GM23338 (cell line): ENCODE measurements around the gene STK24. TPM values are rescaled to one million over a fixed set of nuclear protein-coding genes. Genes with fewer than 3 reads are reported as not detected.

ENCODE experiments used
- ATAC-seq: fragments of 200-7000 bp; cut with Tn5 transposase; 3 replicates; pipeline ENCODE4 v1.9.1; 2020
- DNase-seq: peaks from one replicate; pipeline ENCODE4 v3.0.0-alpha.2; 2015; ENCODE audit warnings: low spot score
- H2AFZ ChIP-seq: fragments of 200-600 bp; sonication (generic); 2 replicates; pipeline ENCODE4 v1.8.0; 2016; ENCODE audit warnings: antibody characterized with exemption, mild to moderate bottlenecking, moderate library complexity
- H3F3A ChIP-seq: fragments of 200-600 bp; sonication (generic); replicated peaks from 2 replicates; pipeline ENCODE4 v1.8.0; 2017; ENCODE audit warnings: antibody characterized with exemption, mixed run types, low read depth
- H3K27ac ChIP-seq: fragments of 200-600 bp; sonication (generic); 2 replicates; pipeline ENCODE4 v1.6.1; 2016; ENCODE audit warnings: low read depth
- H3K27me3 ChIP-seq: fragments of 200-600 bp; sonication (generic); 2 replicates; pipeline ENCODE4 v1.8.0; 2016; ENCODE audit warnings: mild to moderate bottlenecking, mixed run types, moderate library complexity; ENCODE audit not compliant: insufficient read depth
- H3K36me3 ChIP-seq: fragments of 200-600 bp; sonication (generic); 2 replicates; pipeline ENCODE4 v1.8.0; 2016; ENCODE audit warnings: mild to moderate bottlenecking; ENCODE audit not compliant: insufficient read depth
- H3K4me1 ChIP-seq: fragments of 200-600 bp; sonication (generic); 2 replicates; pipeline ENCODE4 v1.8.0; 2016; ENCODE audit warnings: mild to moderate bottlenecking, moderate library complexity; ENCODE audit not compliant: insufficient read depth
- H3K4me2 ChIP-seq: fragments of 200-600 bp; sonication (generic); 2 replicates; pipeline ENCODE4 v1.7.1; 2017; ENCODE audit warnings: mixed run types
- H3K4me3 ChIP-seq: fragments of 200-600 bp; sonication (generic); 2 replicates; pipeline ENCODE4 v1.6.1; 2016; ENCODE audit warnings: mixed run types
- H3K79me2 ChIP-seq: fragments of 200-600 bp; sonication (generic); replicated peaks from 2 replicates; pipeline ENCODE4 v1.8.0; 2017; ENCODE audit warnings: mild to moderate bottlenecking; ENCODE audit not compliant: insufficient read depth
- H3K9me2 ChIP-seq: fragments of 200-600 bp; sonication (generic); 2 replicates; pipeline ENCODE4 v1.8.0; 2017; ENCODE audit not compliant: insufficient read depth
- H4K20me1 ChIP-seq: fragments of 200-600 bp; sonication (generic); replicated peaks from 2 replicates; pipeline ENCODE4 v1.8.0; 2017; ENCODE audit warnings: mild to moderate bottlenecking; ENCODE audit not compliant: insufficient read depth
- H3K27ac Mint-ChIP-seq: 2 replicates; pipeline ENCODE4 v1.8.0; 2020; ENCODE audit warnings: inconsistent platforms, mild to moderate bottlenecking, moderate library complexity, mixed read lengths
- H3K27me3 Mint-ChIP-seq: 3 replicates; pipeline ENCODE4 v1.8.0; 2022; ENCODE audit warnings: low read depth, mild to moderate bottlenecking, moderate library complexity, mixed read lengths, inconsistent platforms; ENCODE audit not compliant: insufficient read depth, poor library complexity
- H3K36me3 Mint-ChIP-seq: 3 replicates; pipeline ENCODE4 v1.8.0; 2021; ENCODE audit warnings: low read depth, mild to moderate bottlenecking, inconsistent platforms, moderate library complexity, mixed read lengths
- H3K4me1 Mint-ChIP-seq: 3 replicates; pipeline ENCODE4 v1.8.0; 2020; ENCODE audit warnings: mild to moderate bottlenecking, inconsistent platforms, mixed read lengths
- H3K4me3 Mint-ChIP-seq: 3 replicates; pipeline ENCODE4 v1.8.0; 2021; ENCODE audit warnings: moderate library complexity, mild to moderate bottlenecking, inconsistent platforms, mixed read lengths
- H3K9me3 Mint-ChIP-seq: 3 replicates; pipeline ENCODE4 v1.8.0; 2020; ENCODE audit warnings: moderate library complexity, mild to moderate bottlenecking, inconsistent platforms, mixed read lengths
- CREB1 ChIP-seq: fragments of 250-450 bp; sonication (Bioruptor Pico); IDR thresholded peaks from 2 replicates; pipeline ENCODE4 v1.5.0; 2020; ENCODE audit warnings: low read depth, mild to moderate bottlenecking, moderate library complexity
- ETS1 ChIP-seq: IDR thresholded peaks from 2 replicates; pipeline ENCODE4 v1.6.1; 2016; ENCODE audit warnings: antibody characterized with exemption
- EZH2 ChIP-seq: fragments of 200-600 bp; sonication (generic); IDR thresholded peaks from one replicate; pipeline ENCODE4 v1.8.0; 2017; ENCODE audit warnings: antibody characterized with exemption, mild to moderate bottlenecking, low read depth; ENCODE audit not compliant: unreplicated experiment
- JUNB ChIP-seq: IDR thresholded peaks from one replicate; pipeline ENCODE4 v1.6.1; 2016; ENCODE audit warnings: antibody characterized with exemption; ENCODE audit not compliant: unreplicated experiment
- NANOG ChIP-seq: IDR thresholded peaks from 2 replicates; pipeline ENCODE4 v1.6.1; 2016; ENCODE audit warnings: antibody characterized with exemption, borderline replicate concordance
- STAT1 ChIP-seq: IDR thresholded peaks from one replicate; pipeline ENCODE4 v1.6.1; 2016; ENCODE audit warnings: antibody characterized with exemption; ENCODE audit not compliant: unreplicated experiment
- ZNF114 ChIP-seq: fragments of 250-450 bp; sonication (Bioruptor Pico); IDR thresholded peaks from 2 replicates; pipeline ENCODE4 v1.5.0; 2020; ENCODE audit warnings: mild to moderate bottlenecking, moderate library complexity
- polyA plus RNA-seq: library from polyadenylated mRNA; unstranded; fragments of >200 nt; fragmentation: Nextera tagmentation; extraction: Ambion mirVana; gene quantifications from 2 replicates; pipeline ENCODE4 v1.2.1, GENCODE V29; 2016
- total RNA-seq: library from RNA; depleted of rRNA; stranded (reverse); fragments of >200 nt; shearing (Covaris generic); gene quantifications from 2 replicates; pipeline ENCODE4 v1.2.3, GENCODE V29; 2014
- TF ChIP-seq, protein P1 (sequence below): IDR thresholded peaks from one replicate; pipeline ENCODE4 v1.6.1; 2018; ENCODE audit warnings: antibody characterized with exemption; ENCODE audit not compliant: unreplicated experiment
- TF ChIP-seq, protein P2 (sequence below), 2 experiments: fragments of 200-600 bp in 1 of 2; sonication (generic) in 1 of 2; conservative IDR thresholded peaks; 2 replicates each; pipeline versions ENCODE4 v1.5.1 to v1.6.1; 2016 to 2017; ENCODE audit warnings: antibody characterized with exemption in 2 of 2, low read depth in 2 of 2, mild to moderate bottlenecking in 2 of 2, moderate library complexity in 1 of 2

Gene STK24
- total and polyA plus RNA-seq, 2 experiments from 2014 or later, result 56.5 to 144 TPM

DNA sequence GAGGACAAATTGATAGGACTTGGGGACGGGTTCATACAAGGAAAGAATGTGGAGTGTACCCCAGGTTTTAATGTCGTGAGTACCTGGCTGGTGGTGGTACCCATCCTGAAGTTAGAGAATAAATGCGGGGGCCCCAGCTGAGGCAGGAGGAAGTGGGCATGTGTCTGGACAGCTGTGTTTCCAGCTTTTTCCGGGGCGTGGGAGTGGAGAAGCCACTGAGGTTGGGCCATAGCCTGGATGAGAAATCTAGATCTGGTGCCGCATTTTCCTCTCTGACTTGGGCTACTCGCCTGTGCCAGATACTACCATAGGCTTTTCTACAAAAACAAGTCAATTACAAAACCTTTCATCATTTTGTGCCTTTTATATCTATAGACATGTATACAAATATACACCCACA, 147.4 kb downstream of the STK24 start:
- Mint-ChIP-seq H3K36me3 (peaks cover 13% of the 10 kb centered on the region), H3K27me3 (peaks cover 12% of the 10 kb centered on the region), H3K9me3 (no peaks in the 10 kb centered on the region; the same call in 1 of the 3 replicates), H3K4me3 (no peak overlapping the region), H3K4me1 (peaks cover 6% of the 10 kb centered on the region; the same call in 2 of the 3 replicates), H3K27ac (no peak overlapping the region)
- Histone ChIP-seq H3F3A (no peaks in the 10 kb centered on the region), H2AFZ (no peak overlapping the region), H3K27ac (no peak overlapping the region), H3K4me1 (no peaks in the 10 kb centered on the region), H3K36me3 (peaks cover 9% of the 10 kb centered on the region; the same call in 1 of the 2 replicates), H3K9me2 (no peaks in the 10 kb centered on the region), H3K4me2 (no peak overlapping the region), H4K20me1 (no peaks in the 10 kb centered on the region; the same call in 1 of the 2 replicates), H3K79me2 (no peaks in the 10 kb centered on the region), H3K27me3 (no peaks in the 10 kb centered on the region), H3K4me3 (no peak overlapping the region)
- DNase-seq, result no peak
- no peak for ATAC-seq
- no peak for TF ChIP-seq JUNB
- TF ChIP-seq ETS1, result no peak
- no peak for TF ChIP-seq STAT1
- TF ChIP-seq ZNF114 (CRISPR knock-in tag), result no peak
- no peak for TF ChIP-seq EZH2
- TF ChIP-seq, protein P1, sequence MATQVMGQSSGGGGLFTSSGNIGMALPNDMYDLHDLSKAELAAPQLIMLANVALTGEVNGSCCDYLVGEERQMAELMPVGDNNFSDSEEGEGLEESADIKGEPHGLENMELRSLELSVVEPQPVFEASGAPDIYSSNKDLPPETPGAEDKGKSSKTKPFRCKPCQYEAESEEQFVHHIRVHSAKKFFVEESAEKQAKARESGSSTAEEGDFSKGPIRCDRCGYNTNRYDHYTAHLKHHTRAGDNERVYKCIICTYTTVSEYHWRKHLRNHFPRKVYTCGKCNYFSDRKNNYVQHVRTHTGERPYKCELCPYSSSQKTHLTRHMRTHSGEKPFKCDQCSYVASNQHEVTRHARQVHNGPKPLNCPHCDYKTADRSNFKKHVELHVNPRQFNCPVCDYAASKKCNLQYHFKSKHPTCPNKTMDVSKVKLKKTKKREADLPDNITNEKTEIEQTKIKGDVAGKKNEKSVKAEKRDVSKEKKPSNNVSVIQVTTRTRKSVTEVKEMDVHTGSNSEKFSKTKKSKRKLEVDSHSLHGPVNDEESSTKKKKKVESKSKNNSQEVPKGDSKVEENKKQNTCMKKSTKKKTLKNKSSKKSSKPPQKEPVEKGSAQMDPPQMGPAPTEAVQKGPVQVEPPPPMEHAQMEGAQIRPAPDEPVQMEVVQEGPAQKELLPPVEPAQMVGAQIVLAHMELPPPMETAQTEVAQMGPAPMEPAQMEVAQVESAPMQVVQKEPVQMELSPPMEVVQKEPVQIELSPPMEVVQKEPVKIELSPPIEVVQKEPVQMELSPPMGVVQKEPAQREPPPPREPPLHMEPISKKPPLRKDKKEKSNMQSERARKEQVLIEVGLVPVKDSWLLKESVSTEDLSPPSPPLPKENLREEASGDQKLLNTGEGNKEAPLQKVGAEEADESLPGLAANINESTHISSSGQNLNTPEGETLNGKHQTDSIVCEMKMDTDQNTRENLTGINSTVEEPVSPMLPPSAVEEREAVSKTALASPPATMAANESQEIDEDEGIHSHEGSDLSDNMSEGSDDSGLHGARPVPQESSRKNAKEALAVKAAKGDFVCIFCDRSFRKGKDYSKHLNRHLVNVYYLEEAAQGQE, result no peak
- TF ChIP-seq NANOG, result no peak
- TF ChIP-seq, protein P2, sequence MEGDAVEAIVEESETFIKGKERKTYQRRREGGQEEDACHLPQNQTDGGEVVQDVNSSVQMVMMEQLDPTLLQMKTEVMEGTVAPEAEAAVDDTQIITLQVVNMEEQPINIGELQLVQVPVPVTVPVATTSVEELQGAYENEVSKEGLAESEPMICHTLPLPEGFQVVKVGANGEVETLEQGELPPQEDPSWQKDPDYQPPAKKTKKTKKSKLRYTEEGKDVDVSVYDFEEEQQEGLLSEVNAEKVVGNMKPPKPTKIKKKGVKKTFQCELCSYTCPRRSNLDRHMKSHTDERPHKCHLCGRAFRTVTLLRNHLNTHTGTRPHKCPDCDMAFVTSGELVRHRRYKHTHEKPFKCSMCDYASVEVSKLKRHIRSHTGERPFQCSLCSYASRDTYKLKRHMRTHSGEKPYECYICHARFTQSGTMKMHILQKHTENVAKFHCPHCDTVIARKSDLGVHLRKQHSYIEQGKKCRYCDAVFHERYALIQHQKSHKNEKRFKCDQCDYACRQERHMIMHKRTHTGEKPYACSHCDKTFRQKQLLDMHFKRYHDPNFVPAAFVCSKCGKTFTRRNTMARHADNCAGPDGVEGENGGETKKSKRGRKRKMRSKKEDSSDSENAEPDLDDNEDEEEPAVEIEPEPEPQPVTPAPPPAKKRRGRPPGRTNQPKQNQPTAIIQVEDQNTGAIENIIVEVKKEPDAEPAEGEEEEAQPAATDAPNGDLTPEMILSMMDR (conservative IDR thresholded peaks at IDR 0.05; ENCODE audit: low read depth in 2 of 2), result no peak

DNA sequence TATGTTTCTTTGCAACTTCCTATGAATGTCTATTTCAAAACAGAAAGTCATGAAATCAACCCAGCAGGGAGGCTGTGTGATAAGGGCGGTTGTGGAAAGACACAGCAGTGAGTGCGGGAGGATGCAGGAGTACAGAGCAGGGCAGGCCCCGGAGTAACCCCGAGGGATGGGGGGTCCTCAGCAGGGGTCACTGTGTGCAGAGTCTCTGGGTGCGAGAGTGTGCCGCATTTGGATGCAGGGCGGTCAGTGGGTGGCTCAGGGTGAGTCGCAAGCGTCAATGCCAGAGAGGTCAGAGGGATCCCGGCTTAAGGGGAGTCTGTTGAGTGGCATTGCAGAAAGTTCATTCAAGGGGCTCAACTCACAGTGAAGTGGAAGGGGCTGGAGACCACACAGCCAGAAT, 147.8 kb downstream of the STK24 start:
- Histone ChIP-seq H3K9me2 (no peaks in the 10 kb centered on the region), H3K79me2 (no peaks in the 10 kb centered on the region), H3K27ac (no peak overlapping the region), H3F3A (no peaks in the 10 kb centered on the region), H3K4me1 (no peaks in the 10 kb centered on the region), H3K27me3 (no peaks in the 10 kb centered on the region), H4K20me1 (no peaks in the 10 kb centered on the region), H2AFZ (no peak overlapping the region), H3K36me3 (peaks cover 9% of the 10 kb centered on the region; the same call in 1 of the 2 replicates), H3K4me2 (no peak overlapping the region), H3K4me3 (no peak overlapping the region)
- Mint-ChIP-seq H3K36me3 (peaks cover 18% of the 10 kb centered on the region), H3K27me3 (peaks cover 12% of the 10 kb centered on the region), H3K4me1 (peaks cover 6% of the 10 kb centered on the region; the same call in 2 of the 3 replicates), H3K9me3 (no peaks in the 10 kb centered on the region; the same call in 1 of the 3 replicates), H3K4me3 (no peak overlapping the region), H3K27ac (no peak overlapping the region; the same call in 1 of the 2 replicates)
- ATAC-seq, result no peak
- no peak for DNase-seq
- no peak for TF ChIP-seq ZNF114 (CRISPR knock-in tag)
- TF ChIP-seq NANOG, result no peak
- no peak for TF ChIP-seq CREB1 (CRISPR knock-in tag)
